ENCODE measurements around the gene TRPT1.
A peak's percentile ranks its signal among the peaks of the same experiment; 100 is the strongest.

Gene TRPT1

GRCh38 chr11:64234647-64235379 lies 8.8 kb upstream of the TRPT1 start:
- TF ChIP-seq ZBTB7A (IDR thresholded peaks at IDR 0.05; ENCODE audit: low read depth), result 0 out of 2 replicates have a peak, but pooled peaks have one; percentile 25
- no peak for TF ChIP-seq USF1 (IDR thresholded peaks at IDR 0.05)
- TF ChIP-seq EP300 (IDR thresholded peaks at IDR 0.05; ENCODE audit: borderline replicate concordance), result peak; percentile 9; the same call in 1 of the 2 replicates
- TF ChIP-seq TAF1 (IDR thresholded peaks at IDR 0.05; ENCODE audit: low read depth), result 0 out of 2 replicates have a peak, but pooled peaks have one; percentile 9

- TF ChIP-seq ZBTB7A (IDR thresholded peaks at IDR 0.05; ENCODE audit: low read depth) (peak; percentile 96), MAX (IDR thresholded peaks at IDR 0.05) (peak; percentile 28; the same call in 1 of the 2 replicates), USF1 (IDR thresholded peaks at IDR 0.05) (peak; percentile 74), TCF12 (IDR thresholded peaks at IDR 0.05; ENCODE audit: low read depth) (0 out of 2 replicates have a peak, but pooled peaks have one; percentile 26), TEAD4 (IDR thresholded peaks at IDR 0.05) (no peak)
Observed at GRCh38 chr11:64233913-64234586, 8.1 kb upstream of the TRPT1 start, which contains the start of gene VEGFB. Gene VEGFB, plus strand, starts transcription at chr11:64234584. Its CDS starts 250 bp downstream, at chr11:64234834.

- TF ChIP-seq EP300 (IDR thresholded peaks at IDR 0.05; ENCODE audit: borderline replicate concordance) (no peak), CREB1 (IDR thresholded peaks at IDR 0.05; ENCODE audit: low read depth) (no peak), TAF1 (IDR thresholded peaks at IDR 0.05; ENCODE audit: low read depth) (no peak), MAX (IDR thresholded peaks at IDR 0.05) (no peak), CEBPB (IDR thresholded peaks at IDR 0.05) (no peak), TCF12 (IDR thresholded peaks at IDR 0.05; ENCODE audit: low read depth) (no peak), RAD21 (IDR thresholded peaks at IDR 0.05; ENCODE audit: low read depth) (no peak), YY1 (IDR thresholded peaks at IDR 0.05; ENCODE audit: low read depth) (no peak), EGR1 (IDR thresholded peaks at IDR 0.05) (no peak), TEAD4 (IDR thresholded peaks at IDR 0.05) (no peak)
Observed at GRCh38 chr11:64232967-64233315, 7.0 kb upstream of the TRPT1 start.

GRCh38 chr11:64232182-64232966 lies 6.4 kb upstream of the TRPT1 start:
- TF ChIP-seq TEAD4 (IDR thresholded peaks at IDR 0.05) (no peak), REST (IDR thresholded peaks at IDR 0.05; ENCODE audit: low read depth) (no peak), YY1 (IDR thresholded peaks at IDR 0.05; ENCODE audit: low read depth) (no peak), EP300 (IDR thresholded peaks at IDR 0.05; ENCODE audit: borderline replicate concordance) (no peak), MAX (IDR thresholded peaks at IDR 0.05) (no peak), ZBTB7A (IDR thresholded peaks at IDR 0.05; ENCODE audit: low read depth) (no peak), CEBPB (IDR thresholded peaks at IDR 0.05) (no peak), TCF12 (IDR thresholded peaks at IDR 0.05; ENCODE audit: low read depth) (no peak), USF1 (IDR thresholded peaks at IDR 0.05) (no peak), EGR1 (IDR thresholded peaks at IDR 0.05) (no peak), RAD21 (IDR thresholded peaks at IDR 0.05; ENCODE audit: low read depth) (no peak), TAF1 (IDR thresholded peaks at IDR 0.05; ENCODE audit: low read depth) (no peak), CREB1 (IDR thresholded peaks at IDR 0.05; ENCODE audit: low read depth) (no peak), NFIC (IDR thresholded peaks at IDR 0.05) (no peak), FOXM1 (IDR thresholded peaks at IDR 0.05; ENCODE audit: borderline replicate concordance, low read depth) (no peak)

- TF ChIP-seq TCF12 (IDR thresholded peaks at IDR 0.05; ENCODE audit: low read depth) (no peak), REST (IDR thresholded peaks at IDR 0.05; ENCODE audit: low read depth) (no peak), FOXM1 (IDR thresholded peaks at IDR 0.05; ENCODE audit: borderline replicate concordance, low read depth) (no peak), ZBTB7A (IDR thresholded peaks at IDR 0.05; ENCODE audit: low read depth) (no peak), NFIC (IDR thresholded peaks at IDR 0.05) (no peak)
Observed at GRCh38 chr11:64231546-64231945, 5.6 kb upstream of the TRPT1 start.

Measured in Ishikawa (cell line).